Activated naive CD4-positive, alpha-beta T cell (primary cell): ENCODE results near the gene SCD5.

Experiments
- DNase-seq, 4 experiments: peaks; one replicate each; lab custom pipeline; 2025; lab: John Stamatoyannopoulos, UW

SCD5 gene

DNA sequence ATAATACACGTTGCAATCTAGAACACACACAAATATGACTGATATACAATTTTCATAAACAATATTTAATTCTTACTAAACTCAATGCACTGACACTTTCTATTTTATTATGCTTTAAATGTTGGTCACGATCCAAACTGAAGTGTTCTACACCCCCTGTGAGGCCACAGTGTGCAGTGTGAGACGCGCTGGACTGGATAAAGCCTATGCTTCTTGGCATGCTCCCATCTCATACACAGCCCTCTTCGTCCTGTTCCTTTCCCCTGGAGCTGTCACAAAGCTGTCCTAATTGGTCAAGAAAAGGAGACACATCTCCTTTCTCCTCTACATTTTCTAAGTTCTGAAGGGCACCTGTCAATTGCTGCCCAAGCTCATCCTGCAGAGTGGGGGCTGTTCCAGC is 72.0 kb downstream of the SCD5 start:
- DNase-seq, result no peak

DNA sequence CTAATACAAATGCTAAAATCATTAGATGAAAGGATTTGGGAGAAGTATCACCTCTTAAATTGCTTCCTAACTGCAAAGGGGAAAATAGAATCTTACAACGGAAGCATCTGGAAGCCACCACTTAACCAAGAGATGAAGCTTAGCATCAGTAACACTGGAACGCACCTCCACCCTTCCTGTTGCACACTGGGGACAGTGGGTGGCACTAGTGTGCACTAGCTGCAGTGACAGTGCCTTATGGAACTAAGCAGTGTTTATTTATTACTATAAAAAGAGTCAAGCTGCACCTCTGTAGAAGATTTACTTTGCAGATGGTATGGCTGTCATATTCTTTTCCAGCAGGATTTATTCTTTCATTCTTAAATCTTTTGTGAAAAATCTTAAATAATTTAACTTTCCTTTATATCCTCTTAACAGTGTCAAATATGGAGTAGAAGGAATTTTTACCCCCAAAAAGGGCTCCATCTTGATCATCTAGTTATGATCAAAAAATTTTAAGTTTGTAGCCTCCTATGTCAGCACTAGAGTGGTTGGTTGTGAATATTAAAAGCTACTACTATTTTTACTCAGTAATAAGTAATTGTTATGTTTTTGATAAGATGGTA is 76.7 kb downstream of the SCD5 start:
- no peak for DNase-seq

DNA sequence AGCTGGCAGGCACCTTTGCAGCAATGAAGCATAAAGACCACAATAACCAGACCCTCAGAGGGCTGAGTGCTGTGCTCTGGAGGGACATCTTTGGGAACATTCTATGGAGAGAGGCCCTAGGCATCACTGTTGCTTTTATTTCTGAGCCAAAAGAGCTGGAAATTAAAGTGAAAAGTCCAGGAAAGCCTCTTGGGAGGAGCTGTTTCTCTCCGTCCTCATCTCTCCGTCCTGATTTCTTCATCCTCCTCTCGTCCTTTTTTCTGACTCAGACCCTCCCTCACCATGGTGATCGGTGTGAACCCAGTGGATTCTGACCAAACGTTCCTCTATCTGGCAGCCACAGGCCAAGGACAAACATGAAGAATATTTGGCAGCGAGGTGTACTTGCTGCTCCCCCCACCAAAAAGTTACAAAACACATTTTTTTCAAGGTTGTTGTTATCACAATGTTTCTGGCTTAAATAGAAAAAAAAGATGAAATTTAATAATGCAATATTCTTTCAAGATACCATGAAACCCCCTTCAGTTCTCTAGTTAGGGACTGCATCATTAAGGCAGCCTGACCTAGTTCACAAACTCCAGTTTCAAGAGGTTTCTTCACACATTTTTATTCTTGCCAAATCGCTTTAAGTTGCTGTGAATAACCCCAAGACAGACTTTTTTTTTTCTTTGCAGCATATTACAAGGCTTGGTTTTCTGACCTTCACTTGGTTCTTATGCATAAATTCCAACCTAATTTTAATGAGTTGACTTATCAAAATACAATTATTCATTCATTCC is 80.2 kb downstream of the SCD5 start:
- DNase-seq, result no peak

DNA sequence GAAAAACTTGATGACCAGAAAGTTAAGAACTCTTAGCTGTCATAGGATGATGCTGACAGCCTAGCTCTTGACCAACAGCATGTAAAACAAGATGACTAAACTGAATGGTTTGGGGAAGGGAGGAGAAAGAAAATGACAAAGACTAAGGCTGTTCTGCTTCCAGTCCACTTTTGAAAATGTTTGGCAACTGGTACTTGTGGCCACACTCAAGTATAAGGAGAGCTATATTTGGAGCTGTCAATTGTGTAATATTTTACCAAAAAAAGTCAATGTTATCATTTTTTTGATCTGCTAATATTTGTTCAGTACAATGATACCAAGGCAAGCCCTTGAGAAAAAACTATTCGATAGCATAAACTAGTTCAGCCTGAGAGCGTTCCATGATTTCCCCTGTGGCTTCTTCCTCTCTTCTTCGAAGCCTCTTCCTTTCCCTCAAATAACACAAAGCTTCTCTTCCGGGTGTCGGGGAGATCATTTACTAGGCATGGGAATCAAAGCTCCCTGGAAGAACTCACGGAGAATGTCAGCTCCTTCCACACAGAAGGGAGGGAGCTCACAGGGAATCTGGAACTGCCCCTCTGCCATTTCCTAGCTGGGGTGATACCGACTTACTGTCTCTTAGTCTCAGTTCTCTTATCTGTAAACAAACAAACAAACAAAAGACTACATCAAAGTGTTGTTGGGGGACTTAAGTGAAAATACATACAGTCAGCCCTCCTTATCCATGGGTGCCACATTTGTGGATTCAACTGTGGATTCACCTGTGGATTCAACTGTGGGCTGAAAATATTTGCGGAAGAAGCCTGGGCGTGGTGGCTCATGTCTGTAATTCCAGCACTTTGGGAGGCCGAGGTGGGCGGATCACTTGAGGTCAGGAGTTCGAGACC is 82.6 kb downstream of the SCD5 start:
- DNase-seq, result no peak

DNA sequence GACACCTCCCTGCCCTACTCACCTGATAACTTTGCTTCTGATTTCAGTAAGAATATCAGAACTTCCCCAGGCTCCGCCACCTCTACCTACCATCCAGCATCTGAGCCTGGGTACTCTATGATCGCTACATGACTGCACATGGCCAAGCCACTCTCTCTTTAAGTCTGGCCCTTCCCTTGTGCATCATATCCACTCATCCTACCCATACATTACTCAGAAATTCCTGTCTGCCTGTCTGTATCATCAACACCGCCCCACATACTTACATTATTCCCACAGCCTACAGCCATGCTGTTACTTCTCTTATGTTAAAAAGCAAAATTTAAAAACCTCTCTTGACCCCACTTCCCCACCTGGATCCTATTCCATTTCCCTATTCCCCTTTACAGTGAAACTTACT is 84.7 kb downstream of the SCD5 start:
- DNase-seq, result no peak

DNA sequence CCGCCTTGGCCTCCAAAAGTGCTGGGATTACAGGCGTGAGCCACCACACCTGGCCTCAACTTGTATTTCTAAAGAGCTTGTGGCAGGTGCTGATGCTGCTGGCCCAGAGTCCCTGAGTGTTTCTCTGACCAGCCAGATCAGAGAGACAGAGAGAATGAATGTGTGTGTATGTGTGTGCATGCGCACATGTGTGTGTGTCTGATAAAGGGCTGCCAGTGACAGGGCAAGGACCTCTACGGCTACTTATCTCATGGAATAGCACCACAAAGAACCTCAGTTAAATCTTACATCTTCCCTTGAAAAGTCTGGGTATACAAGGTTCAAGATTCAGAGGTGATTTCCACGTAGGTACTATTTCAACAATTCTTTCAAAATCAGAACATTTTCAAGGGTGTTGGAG is 86.0 kb downstream of the SCD5 start:
- no peak for DNase-seq

DNA sequence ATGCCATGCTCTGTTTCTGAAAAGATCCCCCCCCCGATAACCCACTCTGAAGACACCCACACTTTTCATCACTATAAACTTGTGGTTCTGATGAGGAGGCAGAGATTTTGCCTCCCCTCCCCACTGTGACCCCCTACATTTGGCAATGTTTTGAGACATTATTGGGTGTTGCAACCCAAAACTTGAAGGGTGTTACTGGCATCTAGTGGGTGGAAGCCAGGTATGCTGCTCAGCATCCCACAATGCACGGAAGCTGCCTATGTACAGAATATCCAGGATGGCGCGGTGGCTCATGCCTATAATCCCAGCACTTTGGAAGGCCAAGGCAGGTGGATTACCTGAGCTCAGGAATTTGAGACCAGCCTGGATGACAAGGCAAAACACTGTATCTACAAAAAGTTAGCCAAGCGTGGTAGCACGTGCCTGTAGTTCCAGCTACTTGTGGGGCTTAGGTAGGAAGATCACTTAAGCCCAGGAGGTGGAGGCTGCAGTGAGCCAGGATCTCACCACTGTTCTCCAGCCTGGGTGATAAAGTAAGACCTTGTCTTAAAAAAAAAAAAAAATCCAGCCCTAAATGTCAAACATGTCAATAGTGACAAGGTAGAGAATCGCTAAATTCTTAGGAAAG is 87.3 kb downstream of the SCD5 start:
- no peak for DNase-seq

DNA sequence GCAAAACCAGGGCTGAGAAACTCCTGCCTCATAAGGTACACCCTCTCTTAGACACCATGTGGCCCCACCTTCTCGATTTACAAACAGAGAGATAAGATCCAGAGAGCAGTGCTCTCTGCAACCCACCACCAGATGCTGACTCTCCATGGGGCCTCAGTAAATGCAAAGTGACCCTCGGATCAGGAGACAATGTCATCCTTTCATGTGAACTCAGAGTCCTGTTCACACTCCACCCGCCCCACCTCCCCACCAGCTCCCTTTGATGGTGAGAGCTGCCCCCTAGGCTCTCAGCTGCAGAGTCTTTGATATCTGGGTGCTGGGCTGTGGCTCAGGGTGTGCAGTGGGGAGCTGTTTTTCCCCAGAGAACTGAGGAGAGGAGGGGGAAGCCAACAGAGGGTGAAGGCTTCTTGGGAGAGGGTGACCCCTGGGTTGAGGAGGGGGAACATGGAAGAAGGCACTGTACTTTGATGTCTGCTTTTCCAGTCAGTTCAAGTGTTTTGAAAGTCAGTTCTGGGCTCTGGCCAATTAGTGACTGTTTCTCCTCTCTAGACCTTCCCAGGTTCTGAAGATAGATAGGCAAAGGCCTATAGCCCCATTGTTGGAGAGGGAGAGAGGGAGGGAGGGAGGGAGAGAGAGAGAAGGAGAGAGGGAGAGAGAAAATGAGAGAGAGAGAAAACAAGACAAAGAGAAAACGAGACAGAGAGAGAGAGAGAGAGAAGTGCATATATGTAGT is 88.2 kb downstream of the SCD5 start:
- DNase-seq, result no peak

DNA sequence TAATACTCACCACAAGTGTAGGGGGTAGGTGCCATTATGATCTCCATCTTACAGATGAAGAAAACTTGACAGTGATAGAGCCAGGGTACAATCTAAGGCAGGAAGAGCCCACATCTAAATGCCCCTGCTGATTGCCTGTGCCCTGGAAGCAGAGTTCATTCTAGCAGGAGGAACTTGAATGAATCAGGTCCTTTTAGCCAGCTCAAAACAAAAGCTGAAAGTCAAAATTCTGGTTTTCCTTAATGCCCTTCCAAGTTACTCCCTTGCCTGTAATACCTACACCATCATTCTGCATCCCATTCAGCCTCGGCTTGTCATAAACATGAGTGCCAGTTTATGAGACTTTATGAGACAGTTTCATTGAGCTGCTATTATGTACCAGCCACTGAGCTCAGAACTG is 89.6 kb downstream of the SCD5 start:
- DNase-seq, result no peak

DNA sequence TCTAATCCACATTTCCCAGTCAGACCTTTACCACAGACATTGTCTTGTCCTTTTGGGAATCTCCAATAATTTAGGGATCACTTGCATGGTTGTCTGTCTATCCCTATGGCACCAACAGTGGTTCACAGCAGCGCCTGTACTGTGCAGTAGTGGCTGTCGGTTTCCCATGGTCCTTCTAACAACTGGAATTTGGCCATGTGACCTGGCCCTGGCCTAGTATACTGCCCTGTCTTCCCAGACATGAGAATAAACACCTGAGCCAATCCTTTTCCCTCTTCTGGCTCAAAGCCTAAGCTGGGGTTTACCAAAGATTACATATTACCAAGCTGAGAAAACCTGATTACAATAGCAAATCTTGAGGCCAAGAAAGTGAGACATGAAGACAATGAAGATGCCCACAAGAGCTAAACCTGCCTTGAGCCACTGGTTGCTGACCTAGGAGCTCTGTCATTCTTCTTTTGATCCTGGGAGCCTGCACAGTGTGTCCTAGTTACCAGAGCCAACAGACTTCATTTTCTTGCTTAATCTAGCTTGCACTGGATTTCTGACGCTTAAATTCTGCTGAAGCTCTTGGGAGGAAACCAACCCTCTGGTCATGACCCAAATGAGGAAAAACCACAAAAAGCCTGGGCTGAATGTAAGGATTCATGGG is 92.1 kb downstream of the SCD5 start:
- DNase-seq, result no peak

DNA sequence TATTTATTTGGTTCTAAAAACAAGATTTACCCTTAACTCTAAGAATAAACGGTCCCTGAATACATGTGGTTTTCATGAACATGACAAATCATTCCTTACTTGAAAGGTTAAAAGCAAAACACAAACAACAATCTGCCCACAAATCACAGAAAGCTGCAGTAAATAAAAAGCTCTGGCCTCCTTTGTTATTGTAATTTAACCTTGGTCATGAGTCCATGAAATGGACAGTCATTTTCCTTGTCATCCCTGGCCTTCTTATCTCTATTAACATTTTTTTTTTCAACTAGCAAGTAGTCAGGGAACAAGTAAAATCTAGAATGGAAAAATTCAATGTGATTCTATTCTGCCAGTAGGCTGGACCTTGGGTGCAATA is 92.7 kb downstream of the SCD5 start:
- no peak for DNase-seq

DNA sequence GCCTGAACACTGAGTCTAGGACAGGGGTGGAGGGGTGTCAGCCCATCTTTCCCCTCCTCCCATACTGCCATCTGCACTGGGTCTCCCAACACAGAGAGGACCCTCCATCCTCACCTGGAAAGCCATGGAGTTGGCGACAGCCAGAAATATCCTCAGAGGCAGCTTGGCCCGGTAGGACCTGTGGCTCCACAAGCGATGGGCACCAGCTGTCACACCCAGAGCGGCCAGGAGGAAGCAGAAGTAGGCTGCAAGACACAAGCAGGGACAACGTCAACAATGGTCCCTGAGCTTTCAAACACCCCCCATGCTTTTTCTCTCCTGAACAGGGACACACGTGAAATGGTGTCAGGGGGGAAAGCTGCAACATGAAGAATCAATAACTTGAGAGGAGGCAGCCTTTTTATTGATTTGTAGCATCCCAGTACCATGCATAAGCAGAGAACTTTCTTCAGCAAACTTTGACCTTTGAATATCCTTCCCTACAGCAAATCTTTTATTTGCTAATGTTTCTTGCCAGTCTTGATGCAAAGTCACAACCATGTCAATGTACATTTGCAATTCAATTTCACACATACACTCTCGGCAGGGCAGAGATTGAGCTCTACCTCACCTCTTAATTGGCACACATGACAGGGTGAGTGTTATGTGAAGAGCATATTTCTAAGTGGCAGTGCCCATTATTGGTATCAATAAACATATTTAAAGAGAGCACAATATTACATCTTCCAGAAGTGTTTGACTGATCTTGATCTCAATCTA is 93.2 kb downstream of the SCD5 start:
- no peak for DNase-seq

DNA sequence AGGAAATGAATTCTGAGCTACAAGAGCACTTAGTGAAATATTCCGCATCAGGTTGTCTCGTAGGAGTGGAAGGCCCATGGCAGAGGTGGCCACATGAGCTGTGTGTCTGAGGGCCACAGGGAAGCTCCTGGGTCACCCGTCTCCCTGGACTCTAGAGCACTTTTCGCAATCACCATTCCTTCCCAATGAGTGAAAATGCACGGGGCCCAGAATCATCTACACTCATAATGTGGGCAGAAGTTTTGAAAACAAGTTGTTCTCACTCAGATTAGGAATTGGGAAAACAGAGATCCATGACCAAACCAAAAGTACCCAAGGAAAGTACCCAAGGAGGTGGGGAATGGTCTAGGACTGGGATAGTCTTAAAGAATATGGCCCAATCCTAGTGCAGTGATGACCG is 94.4 kb downstream of the SCD5 start:
- no peak for DNase-seq

DNA sequence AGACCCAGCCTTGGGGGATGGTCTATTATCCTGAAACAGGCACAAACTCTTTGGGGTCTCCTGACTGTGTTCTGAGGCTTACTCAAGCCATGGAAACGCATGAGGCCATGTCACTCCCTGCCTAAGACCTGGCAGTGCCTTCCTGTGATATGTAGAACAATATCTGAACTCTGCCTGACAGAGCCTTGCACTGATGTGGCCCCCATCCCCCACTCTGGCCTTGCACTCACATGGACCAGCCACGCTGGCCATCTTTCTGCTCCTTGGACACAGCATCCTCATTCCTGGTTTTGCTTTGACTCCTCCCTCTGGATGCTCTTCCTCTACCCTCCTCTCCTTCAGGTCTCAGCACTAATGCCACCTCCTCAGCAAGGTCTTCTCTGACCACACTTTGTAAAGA is 100.2 kb downstream of the SCD5 start:
- DNase-seq, result no peak

DNA sequence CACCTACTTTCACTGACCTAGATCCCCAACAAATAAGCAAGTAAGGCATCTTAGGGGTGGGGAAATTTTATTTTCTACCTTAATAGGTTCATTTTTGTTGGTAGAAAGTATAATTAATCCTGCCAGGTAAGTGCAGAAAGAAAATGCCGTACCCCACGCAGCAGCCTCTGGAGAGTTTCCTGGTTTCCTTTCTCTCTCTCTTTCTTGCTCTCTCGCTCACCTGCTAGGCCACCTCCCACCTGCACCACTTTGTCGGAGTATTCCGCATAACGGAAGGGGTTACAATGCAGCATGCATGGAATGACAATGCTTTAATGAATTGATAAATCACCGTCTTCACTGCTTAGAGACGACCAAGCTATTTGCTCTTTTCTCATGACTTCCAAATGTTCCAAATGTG is 101.0 kb downstream of the SCD5 start:
- no peak for DNase-seq

DNA sequence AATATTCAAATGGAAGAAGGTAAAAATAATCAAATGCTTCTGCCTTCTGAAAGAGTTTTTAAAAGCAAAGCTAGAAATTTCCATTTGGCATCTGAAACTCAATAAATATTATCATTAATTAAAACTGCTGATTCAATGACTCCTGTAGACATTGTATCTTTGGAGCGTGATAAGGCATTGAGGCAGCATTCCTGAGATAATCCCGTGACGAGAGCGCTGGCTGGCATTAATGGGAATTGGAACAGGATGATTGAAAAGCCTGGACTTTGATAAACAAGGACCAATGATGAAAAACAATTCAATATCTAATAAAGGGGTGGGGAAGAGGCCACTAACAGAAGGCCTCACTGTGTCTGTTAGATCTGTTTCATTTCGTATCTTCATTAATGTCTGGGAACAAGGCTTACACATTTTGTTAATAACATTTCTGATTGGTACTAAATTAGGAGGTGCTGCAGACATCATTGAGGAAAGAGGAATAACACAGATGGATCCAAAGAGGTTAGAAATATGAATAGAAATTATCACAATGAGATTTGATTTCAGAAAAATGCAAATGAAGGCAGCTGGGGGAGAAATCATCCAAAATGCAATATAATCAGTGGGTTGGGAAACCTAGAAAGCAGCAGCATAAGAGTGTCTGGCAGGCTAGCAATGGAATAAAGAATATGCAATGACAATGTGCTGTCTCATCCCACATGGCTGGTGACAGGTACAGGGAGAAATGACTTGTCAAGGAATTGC is 102.3 kb downstream of the SCD5 start:
- DNase-seq, result no peak

DNA sequence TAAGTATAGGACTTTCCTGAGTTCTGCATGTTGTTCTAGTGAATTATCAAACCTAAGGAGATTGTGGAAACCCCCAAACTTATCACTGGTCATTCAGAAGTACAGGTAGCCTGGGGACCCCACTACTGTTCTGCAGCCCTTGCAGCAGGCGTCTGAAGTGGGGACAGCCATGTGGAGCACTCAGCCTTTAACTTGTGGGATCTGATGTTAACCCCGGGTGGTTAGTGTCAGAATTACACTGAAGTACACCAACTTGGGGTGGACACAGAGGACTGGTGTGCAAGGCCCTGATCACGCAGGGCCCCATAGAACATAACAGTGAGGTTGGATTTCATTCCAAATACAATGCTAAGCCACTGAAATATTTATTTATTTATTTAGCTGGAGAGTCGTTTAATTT is 103.7 kb downstream of the SCD5 start:
- DNase-seq, result no peak

DNA sequence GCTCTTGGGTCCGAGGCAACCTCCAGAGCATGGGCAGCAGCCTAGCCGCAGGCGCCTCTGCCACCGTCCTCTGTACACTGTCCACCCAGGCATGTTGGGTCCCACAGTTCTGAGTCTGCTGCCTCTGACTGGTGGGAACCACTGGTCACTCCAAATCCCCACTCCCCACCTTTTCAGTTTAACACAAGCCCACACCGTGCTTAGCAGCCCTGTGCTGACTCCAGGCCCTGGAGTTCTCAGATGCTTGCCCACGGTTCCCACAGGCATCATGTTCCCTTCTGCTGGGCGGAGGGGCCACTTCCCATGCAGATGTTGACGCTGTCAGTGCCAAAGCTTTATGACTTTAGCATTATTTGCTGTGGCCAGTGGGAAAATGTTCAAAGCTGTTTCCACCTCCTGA is 104.5 kb downstream of the SCD5 start:
- DNase-seq, result no peak

DNA sequence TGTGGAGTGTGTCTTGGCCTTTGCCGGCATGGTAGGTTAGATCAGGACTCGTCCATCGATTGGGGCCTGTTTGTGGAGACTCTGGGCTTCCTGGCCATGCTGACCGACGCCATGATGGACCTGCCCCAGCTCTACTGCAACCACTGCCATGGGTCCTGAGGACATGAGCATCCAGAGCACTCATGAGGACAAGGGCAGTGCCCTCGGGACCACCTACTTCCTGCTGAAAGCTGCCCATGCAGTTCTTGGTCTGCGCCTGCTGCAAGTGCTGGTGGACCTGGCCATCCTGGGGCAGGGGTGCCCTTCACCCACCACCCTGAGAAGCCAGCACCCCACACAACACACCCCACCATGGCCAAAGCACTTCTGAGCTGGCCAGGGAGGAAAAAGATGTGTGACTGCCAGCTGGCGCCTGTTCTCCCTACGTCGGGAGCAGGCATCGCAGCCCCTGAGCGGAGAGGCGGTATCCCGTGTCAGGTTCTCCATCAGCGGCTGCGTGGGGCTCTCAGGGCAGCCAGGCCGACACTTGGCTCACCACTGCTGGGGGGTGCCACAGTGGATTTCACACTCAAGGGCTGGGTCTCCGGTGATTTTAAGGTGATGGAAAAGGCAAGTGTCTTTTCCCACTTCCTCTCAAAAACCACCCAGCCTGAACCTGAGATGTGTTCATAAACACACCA is 106.4 kb downstream of the SCD5 start:
- DNase-seq, result no peak
